GM18502 (cell line): Measurements from ENCODE around the gene ST3GAL3.
"Not testable (repeated sequence)": the region's sequence is repeated elsewhere in the genome, so short reads cannot be mapped to it uniquely, and the experiment has no call there.

ENCODE experiments used
- ATAC-seq: cut with Tn5 transposase; IDR thresholded peaks from one replicate; pipeline ENCODE4 v1.9.1; 2021; ENCODE audit warnings: mild to moderate bottlenecking; ENCODE audit not compliant: unreplicated experiment, poor library complexity

The ST3GAL3 gene

DNA sequence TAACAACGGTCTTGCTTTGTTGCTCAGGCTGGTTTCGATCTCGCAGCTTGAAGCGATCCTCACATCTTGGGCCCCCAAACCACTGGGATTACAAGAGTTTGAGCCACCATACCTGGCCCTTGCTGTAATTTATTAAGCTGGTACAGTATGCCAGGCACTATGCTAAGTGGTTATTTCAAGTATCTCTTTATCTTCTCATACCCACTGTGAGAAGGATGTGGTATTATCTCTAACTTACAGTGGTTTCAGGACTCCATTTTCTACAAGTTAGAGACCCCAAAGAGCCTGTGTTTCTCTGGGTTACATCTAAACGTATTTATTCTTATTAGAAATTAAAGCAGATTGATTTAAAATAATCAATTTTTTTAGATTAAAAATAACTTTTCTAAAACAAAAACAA is 8.1 kb upstream of the ST3GAL3 start:
- no peak for ATAC-seq

DNA sequence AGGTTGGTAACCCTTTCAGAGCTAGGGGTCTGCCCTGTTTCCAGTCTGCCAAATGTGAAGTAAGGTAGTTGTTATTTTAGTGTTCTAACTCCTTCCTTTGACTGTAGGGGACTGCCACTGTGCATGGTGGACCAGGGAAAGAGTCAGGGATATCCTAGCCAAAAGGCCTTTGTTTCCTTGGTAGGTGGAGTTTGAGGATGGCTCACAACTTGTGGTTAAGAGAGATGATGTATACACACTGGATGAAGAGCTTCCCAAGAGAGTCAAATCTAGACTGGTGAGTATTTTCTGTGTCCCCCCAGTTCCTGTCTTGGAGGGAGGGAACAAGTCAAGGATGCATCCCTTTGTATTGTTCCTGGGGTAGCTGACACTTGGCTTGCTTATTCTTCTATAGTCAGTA is 3.5 kb upstream of the ST3GAL3 start:
- ATAC-seq = no peak

DNA sequence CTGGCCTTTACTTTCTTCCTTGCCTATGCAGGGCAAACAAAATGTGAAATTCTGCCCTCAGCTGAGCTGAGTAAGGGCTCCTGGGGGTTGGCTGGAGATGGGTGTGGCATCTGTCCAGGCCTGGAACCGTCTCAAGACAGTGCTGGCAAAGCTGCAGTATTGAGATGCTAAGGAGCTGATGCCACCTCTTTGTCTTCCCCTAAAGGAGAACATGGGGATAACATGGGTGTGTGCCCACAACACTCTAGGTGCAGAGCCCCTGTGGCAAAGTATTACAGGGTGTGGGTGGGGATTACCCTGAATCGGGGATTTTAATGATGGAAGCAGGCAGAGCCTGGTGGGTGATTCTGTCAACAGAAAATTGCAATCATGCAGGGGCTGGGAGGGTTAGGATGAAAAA is 2.5 kb upstream of the ST3GAL3 start:
- ATAC-seq = no peak

DNA sequence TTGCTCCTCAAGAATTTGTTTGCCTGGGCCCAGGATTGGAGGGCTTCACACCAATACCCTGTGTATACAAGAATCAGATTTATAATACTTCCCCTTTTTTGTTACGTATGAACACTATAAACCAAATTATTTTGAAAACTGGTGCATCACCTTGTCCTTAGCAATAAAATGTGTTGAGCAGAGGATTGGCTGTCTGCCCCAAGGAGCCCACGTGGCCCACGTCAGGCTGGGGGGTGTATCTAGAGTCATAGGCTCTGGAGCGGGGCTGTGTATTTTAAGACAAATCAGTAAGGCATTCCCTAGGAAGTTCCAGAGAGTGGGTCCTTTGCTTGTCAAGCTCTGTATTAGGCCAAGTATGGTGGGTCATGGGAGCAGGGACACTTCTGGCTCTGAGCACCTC is 2.0 kb upstream of the ST3GAL3 start:
- no peak for ATAC-seq

DNA sequence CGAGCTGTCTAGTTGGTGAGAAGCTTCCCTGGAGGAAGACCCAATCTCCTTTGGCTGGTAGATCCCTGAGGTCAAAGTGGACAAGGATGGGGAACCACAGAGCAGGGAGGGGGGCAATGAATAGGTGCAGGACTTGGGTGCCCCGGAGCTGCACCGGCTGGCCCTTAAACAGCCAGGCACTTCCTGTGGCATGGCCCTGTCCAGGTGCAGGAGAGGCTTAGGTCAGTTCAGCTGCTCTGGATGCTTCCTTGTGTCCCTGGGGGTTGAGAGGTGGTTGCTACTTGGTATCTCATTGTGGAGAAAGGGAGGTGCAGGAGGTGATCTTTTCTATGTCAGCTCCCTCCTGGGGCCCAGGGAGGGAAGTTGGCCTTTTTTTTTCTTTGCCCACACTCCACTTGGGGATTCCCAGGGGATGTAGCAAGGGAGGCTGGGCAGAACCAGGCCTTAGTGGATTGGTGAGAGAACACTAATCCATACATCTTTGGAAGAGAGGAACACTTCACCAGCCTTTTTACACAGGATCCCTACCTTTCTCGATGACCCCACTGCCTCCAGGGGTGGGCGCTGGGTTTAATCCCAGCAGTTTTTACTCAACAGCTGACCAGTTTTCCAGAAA is 1.2 kb upstream of the ST3GAL3 start:
- ATAC-seq = no peak

DNA sequence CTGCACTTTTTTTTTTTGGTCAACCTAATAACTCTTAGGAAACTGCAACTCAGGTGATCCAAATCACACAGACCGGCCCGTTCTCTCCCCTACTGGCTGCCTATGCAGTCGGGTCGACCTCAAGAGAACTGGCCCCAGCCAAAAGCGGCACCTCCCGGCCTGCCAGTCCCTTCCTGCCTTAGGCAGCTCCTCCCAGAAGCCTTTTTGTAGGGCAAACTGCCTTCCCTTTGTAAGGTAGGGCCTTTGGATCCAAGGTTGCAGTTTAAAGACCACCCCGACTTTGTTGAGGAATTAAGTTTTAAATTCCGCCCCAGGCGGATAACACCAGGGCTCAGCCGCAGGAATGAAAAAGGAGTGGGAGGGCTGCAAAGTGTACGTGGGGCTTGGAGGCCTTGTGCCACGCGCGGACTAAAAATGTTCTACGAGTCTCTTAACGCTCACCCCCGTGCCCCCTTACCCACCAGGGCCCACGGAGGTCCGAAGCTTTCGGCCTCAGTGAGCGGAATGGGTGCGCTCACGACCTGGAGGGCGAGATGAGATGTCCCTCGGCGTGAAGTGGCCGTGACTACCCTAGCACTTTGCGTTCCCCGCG is 642 bp upstream of the ST3GAL3 start:
- ATAC-seq = no peak

DNA sequence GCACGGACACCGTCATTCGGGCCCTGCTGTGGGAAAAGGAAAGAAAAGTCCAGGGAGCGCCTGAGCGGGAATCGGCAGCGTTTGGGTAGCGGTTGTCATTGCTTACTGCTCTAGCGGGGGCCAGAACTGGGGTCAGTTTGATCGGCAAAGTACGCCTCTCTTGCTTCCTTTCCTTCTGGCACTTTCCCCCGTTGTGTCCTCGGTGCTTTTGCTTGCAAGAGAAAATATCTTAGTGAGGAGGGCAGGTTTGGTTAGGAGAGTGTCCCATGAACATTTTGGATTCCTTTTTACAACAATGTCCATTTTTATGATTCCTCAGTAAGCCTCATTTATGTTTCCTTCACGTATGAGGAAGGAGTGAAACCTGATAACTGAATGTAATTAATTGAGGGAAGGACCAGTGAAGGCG is 670 bp downstream of the ST3GAL3 start:
- ATAC-seq = no peak

DNA sequence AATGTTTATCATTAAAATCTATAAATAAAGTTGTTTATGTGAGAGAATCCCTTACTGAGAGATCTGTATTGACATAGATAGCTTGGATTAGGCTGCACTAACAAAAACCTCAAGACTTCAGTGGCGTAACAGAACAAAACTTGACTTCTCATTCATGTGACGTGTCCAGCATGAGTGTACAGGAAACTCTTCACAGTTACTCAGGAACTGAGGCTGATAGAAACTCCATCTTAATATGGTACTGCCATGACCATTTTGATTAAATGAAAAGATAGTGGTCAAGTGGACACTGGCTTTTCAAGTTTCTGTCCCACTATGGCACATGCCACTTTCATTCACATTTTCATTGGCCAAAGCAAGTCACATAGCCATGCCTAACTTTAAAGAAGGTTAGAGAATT is 3.7 kb downstream of the ST3GAL3 start:
- no peak for ATAC-seq

DNA sequence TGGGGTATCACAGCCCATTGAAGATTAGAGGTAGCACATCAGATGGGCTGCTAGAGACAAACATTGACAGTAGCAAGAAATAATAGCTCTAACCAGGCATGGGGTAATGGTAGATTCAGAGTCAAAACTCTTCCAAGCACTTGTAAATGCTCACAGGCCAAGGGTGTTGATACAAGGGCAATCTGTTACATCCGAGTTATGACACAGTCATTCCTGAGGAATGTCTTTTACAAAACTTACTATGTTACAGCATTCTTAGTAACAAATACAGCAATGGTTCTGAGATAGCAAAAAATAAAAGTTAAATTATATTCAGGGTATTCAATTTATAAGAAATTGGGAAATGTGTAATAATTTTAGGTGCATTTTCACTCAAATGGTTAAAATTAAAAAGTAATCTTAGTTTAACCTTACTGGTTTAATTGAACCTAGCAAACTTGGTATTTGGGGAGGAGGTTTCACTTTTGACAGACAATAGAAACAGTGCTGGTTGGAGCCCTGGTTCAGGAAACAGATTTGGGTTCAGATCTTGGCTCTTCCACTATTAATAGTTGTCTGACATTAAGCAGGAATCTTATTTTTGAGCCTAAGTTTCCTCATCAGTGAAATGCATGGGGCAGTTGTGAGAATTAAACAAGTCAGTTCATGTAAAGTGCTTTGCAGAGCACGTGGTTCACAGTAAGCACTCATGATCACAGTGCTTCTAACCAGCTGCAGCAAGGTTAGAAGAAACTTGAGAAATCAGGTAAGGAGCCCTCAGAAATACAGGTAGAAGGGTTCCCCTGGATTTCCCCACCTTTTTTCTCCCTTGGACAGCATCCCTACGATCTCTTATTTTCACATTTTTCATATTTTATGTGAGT is 4.4 kb downstream of the ST3GAL3 start:
- ATAC-seq = no peak

DNA sequence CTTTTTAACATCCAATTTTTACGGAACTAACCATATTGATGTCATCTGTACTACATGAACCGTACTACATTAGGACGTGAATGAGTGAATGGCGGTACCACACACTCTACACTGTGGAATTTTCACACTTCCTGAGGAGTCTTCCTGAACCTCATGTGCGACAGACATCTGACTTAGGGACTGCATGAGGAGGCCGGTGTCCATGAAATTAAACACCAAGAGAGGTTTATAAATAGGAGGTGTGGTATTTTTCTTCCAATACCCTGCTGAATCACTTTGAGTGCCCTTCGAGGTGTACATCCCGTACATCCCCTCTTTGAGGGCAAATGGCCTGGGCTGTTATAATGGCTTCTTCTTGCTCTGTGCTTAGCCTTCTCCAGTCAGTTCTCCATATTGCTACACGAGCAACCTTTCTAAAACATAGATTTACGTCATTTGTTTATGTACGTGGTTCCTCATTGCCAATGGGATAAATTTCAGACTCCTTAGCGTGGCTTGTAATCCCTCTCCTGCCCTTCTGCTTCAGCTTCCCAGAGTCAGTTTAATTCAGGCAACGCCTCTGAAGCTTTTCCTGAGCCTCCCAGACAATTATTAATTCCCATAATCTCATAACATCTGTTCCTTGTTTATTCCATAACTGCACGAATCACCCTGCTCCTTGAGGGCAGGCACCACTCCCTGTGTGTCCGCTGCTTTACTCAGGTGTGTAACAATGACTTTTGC is 9.4 kb downstream of the ST3GAL3 start:
- ATAC-seq = no peak

DNA sequence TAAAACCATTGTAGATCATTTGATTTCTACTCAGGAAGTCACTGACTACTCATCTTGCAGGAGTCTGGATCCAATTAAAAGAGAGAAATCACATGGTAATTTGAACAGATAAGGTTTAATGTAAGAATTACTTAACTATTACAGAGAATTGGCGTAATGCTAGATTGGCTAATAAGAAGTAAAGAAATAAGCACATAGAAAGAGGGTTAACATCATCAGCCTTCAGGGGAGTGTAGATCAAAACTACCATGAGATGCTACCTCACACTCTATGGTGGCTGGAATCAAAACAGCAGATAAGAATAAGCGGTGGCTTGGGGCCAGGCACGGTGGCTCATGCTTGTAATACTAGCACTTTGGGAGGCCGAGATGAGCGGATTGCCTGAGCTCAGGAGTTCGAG is 11.7 kb downstream of the ST3GAL3 start:
- no peak for ATAC-seq

DNA sequence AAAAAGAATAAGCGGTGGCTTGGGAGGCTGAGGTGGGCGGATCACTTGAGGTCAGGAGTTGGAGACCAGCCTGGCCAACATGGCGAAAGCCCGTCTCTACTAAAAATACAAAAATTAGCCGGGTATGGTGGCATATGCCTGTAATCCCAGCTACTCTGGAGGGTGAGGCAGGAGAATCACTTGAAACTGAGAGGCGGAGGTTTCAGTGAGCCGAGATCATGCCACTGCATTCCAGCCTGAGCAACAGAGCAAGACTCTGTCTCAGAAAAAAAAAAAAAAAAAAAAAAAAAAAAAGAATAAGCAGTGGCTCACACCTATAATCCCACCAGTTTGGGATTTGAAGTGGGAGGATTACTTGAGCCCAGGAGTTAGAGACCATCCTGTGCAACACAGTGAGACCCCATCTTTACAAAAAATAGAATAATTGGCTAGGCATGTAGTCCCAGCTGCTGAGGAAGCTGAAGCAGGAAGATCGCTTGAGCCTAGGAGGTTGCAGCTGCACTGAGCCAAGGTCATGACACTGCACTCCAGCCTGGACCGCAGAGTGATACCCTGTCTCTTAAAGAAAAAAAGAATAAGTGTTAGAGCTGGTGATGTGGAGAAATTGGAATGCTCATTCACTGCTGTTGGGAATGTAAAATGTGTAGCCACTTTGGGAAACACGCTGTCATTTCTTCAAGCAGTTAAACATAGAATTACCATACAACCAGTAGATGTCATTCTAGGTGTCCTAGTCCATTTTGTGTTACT is 12.5 kb downstream of the ST3GAL3 start:
- ATAC-seq = not testable (repeated sequence)

DNA sequence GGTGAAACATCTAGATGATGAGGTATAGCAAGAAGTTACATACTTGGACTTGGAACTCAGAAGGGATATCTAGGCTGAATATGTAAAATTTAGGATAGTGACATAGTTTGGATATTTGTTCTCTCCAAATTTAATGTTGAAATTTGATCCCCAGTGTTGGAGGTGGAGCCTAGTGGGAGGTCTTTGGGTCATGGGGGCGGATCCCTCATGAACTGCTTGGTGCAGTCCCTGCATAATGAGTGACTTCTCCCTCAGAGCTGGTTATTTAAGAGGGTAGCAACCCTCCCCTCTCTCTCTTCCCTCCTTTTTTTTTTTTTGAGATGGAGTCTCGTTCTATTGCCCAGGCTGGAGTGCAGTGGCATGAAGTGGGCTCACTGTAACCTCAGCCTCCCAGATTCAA is 15.5 kb downstream of the ST3GAL3 start:
- no peak for ATAC-seq

DNA sequence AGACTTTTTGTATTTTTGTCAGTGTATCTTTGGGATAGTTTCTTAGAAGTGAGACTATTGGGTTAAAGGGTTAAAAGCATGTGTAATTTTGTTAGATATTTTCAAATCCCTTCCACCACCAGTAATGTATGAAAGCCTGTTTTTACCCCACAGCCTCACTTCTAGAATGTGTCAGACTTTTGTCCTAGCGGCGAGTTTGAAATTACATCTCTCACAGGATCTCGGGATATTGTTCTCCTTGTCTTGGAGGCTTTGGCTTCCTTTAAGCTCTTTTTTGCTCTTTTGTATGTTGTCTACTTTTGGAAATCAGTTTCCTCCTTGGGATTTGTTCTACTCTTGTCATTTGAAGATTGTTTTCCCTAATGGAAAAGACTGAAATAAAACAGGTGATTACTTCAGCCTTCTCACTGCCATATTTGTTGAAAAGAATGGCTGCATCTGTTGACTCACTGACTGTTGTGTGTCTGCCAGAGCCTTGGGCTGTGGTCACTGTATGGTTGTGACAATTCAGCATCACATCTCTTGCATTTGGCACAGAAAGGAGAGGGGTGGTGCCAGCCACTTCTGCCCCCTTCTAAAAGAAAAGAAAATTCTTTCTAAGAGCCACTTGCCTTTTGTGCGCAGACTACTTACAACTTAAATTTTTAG is 22.6 kb downstream of the ST3GAL3 start:
- ATAC-seq = no peak

DNA sequence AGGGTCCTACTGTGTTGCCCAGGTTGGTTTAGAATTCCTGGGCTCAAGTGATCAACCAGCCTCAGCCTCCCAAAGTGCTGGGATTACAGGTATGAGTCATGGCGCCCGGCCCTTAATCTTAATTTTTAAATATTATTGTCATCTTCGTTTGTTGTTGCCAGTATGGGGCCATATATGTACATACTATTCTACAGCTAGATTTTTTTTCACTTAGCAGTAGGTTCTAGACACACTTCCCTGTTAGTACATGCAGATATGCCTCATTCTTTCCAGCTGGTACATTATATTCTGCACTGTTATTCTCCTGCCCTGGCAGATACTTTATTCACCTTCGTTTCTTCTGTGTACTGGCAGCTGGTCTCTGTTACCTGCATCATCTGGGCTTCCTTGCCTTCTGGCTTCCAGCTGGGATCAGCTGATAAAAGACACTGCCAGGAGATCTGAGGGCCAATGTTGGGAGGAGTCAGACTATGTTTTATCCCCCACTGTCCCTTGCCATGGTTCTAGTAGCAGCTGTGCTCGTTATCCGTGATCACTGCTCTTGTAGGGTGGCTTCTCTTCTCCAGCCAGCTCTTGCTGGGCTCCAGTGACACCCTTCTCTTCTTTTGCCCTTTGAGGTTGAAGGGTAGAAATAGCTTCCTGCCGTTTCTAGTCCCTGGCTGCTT is 24.7 kb downstream of the ST3GAL3 start:
- no peak for ATAC-seq

DNA sequence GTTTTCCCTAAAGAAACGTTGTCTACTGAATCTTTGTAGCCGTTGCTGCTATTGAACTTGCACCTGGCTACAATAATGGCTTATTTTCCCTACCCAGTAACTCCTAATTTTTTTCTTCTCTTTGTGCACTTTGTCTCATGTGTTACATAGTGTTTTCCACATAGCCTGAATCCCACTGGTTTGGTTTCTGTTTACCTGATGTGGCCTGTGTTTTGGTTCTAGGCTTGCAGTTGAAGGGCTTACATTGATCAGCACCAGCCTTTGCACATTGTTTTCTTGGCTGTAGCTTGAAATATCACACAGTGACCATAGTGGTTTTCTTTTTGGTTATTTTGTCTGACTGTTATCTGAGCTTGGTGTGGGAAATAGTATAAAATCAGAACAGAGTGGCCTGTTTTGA is 29.5 kb downstream of the ST3GAL3 start:
- no peak for ATAC-seq

DNA sequence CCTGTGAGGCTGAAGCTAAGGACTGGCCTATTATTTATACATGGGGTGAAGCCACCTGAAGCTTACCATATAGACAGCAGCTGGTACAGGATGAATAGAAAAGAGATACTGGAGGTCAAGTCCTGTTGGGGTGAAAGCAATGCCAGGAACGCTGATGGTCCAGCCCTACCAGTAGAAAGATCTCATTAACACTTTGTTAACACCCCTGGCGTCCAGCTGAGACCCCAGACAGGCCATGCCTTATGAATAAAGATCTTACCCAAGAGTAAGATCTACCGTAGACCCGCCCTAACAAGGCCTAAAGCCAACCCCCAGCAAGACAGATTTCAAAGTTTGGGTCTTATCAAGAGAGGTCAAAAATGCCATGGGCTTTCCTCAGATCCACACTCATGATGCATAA is 34.7 kb downstream of the ST3GAL3 start:
- ATAC-seq = no peak

DNA sequence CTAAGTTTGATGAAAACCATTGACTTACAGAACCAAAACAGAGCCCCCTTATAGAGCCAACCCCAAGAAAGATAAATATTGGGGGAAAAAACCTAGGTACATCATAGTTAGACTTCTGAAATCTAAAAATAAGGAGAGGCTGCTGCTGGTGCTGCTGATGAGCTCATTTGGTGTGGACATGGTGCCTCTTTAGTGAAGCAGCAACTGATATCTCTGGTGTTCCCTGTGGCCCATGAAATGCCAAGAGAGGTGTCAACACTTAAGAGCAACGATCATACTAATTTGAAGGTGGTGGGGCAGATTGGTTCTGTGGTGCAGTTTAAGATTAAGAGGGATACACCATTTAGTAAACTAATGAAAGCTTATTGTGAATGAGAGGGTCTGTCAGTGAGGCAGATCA is 35.9 kb downstream of the ST3GAL3 start:
- no peak for ATAC-seq

DNA sequence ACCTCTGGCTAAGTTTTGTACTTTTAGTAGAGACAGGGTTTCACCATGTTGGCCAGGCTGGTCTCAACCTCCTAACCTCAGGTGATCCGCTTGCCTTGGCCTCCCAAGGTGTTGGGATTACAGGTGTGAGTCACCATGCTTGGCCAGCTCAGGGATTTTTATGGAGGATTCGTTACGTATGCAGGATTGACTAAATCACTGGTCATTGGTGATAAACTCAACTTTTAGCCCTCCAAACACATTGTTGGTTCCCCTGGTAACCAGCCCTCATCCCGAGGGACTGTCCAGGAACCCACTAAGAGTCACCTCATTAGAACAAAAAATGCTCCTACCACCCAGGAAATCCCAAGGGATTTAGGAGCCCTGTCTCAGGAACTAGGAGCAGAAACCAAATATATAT is 40.4 kb downstream of the ST3GAL3 start:
- ATAC-seq = no peak
